OCI-LY7 (cell line): ENCODE results near the gene USP53. TPM values are rescaled to one million over a fixed set of nuclear protein-coding genes. Genes with fewer than 3 reads are reported as not detected.

Experiments
- BruUV-seq: library from RNA; stranded (reverse); fragments of 400-500 nt; replicated peaks from 2 replicates; lab custom pipeline; 2021; lab: Mats Ljungman, UMichigan
- CTCF ChIA-PET: fragments of 300-600 bp; sonication (Branson Sonifier 250); formaldehyde crosslinking; loops from one replicate; lab custom pipeline; 2022; ENCODE audit warnings: antibody characterized with exemption; ENCODE audit not compliant: unreplicated experiment; lab: Charles Lee
- POLR2A ChIA-PET: fragments of 300-600 bp; sonication (Branson Sonifier 250); formaldehyde crosslinking; loops from one replicate; lab custom pipeline; 2022; ENCODE audit warnings: antibody characterized with exemption; lab: Charles Lee
- DNase-seq: peaks from one replicate; pipeline ENCODE4 v3.0.0-alpha.2; 2015; ENCODE audit warnings: low spot score
- H2AFZ ChIP-seq: fragments of 200-600 bp; sonication (generic), shearing (Covaris generic); 2 replicates; pipeline ENCODE4 v1.6.1; 2014; ENCODE audit warnings: mild to moderate bottlenecking, antibody characterized with exemption, low read length, moderate library complexity
- H3K27ac ChIP-seq: fragments of 200-600 bp; sonication (generic); 2 replicates; pipeline ENCODE4 v1.5.1; 2014; ENCODE audit warnings: mixed run types, low read depth, mild to moderate bottlenecking, moderate library complexity, low read length, inconsistent platforms; ENCODE audit not compliant: poor library complexity, severe bottlenecking
- H3K36me3 ChIP-seq: fragments of 200-600 bp; sonication (generic); 2 replicates; pipeline ENCODE4 v1.6.1; 2014; ENCODE audit warnings: mild to moderate bottlenecking, antibody characterized with exemption, low read length, moderate library complexity, mixed read lengths; ENCODE audit not compliant: insufficient read depth
- H3K4me1 ChIP-seq: fragments of 200-600 bp; sonication (generic); 2 replicates; pipeline ENCODE4 v1.5.1; 2014; ENCODE audit warnings: mild to moderate bottlenecking, low read length; ENCODE audit not compliant: insufficient read depth, poor library complexity, severe bottlenecking
- H3K4me2 ChIP-seq: fragments of 200-600 bp; sonication (generic); 2 replicates; pipeline ENCODE4 v1.6.1; 2014; ENCODE audit warnings: mild to moderate bottlenecking, low read length
- H3K4me3 ChIP-seq: fragments of 200-600 bp; sonication (generic); 2 replicates; pipeline ENCODE4 v1.5.1; 2014; ENCODE audit warnings: mild to moderate bottlenecking, low read depth, low read length; ENCODE audit not compliant: poor library complexity, severe bottlenecking
- H3K79me2 ChIP-seq: fragments of 200-600 bp; sonication (generic); 2 replicates; pipeline ENCODE4 v1.6.1; 2016; ENCODE audit warnings: low read depth, mild to moderate bottlenecking, low read length, moderate library complexity, mixed read lengths; ENCODE audit not compliant: insufficient read depth
- H3K9me2 ChIP-seq: fragments of 200-600 bp; sonication (generic); 2 replicates; pipeline ENCODE4 v1.6.1; 2016; ENCODE audit warnings: mild to moderate bottlenecking, low read length, mixed read lengths; ENCODE audit not compliant: insufficient read depth
- H3K9me3 ChIP-seq: fragments of 200-600 bp; sonication (generic); 2 replicates; pipeline ENCODE4 v1.6.1; 2014; ENCODE audit warnings: mild to moderate bottlenecking, mixed run types, low read length, mixed read lengths
- H4K20me1 ChIP-seq: fragments of 200-600 bp; sonication (generic); 2 replicates; pipeline ENCODE4 v1.6.1; 2014; ENCODE audit warnings: mild to moderate bottlenecking, antibody characterized with exemption, low read length, moderate library complexity, mixed read lengths; ENCODE audit not compliant: insufficient read depth
- EZH2phosphoT487 ChIP-seq: fragments of 200-600 bp; sonication (generic); IDR thresholded peaks from 2 replicates; pipeline ENCODE4 v1.6.1; 2018; ENCODE audit warnings: low read depth, borderline replicate concordance, mild to moderate bottlenecking, mixed run types, antibody characterized with exemption, low read length, moderate library complexity, mixed read lengths
- intact Hi-C: fragments of 100-400 bp; cut with micrococcal nuclease; formaldehyde crosslinking; loops from one replicate; pipeline ENCODE4 v1.10.0; 2022; ENCODE audit not compliant: unreplicated experiment
- total RNA-seq, 2 experiments: library from RNA; depleted of rRNA in 1 of 2; stranded (reverse); fragments of >200 nt in 1 of 2; shearing (Covaris generic) in 1 of 2; gene quantifications; 2 replicates each; pipeline ENCODE4 v1.2.3, GENCODE V29; 2014 to 2022
- TF ChIP-seq, protein P1 (sequence below): fragments of 200-600 bp; sonication (generic); conservative IDR thresholded peaks from 2 replicates; pipeline ENCODE4 v1.5.1; 2014; ENCODE audit warnings: mild to moderate bottlenecking, antibody characterized with exemption, low read length, moderate library complexity, mixed read lengths

The USP53 gene
- total RNA-seq, 2 experiments from 2014 or later, result 4.9 to 9.2 TPM

DNA sequence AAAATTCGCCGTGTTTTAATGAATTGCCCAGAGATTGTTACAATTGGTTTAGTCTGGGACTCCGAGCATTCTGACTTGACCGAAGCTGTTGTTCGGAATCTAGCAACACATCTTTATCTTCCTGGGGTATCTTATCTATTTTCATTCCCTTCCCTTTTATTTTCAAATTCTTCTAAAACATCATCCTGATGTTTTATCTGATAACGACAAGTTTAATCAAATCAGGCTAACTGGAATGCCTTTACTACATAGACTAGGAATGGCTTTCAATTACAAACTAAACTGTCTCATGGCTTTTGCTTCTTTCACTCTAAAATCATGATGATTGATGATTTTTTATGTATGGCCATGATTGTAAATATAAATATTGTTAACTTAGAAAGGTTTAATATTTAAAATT, 48.0 kb downstream of the USP53 start:
- BruUV-seq, result no TSS peak
- no peaks in the 10 kb centered on the region for H3K4me1 ChIP-seq
- H3K9me2 ChIP-seq, result no peaks in the 10 kb centered on the region
- ChIA-PET CTCF (no interaction called here), POLR2A (no interaction called here)
- peaks cover 30% of the 10 kb centered on the region for H3K36me3 ChIP-seq
- H2AFZ ChIP-seq, result no peak overlapping the region
- H3K9me3 ChIP-seq, result no peaks in the 10 kb centered on the region
- no peak overlapping the region for H3K27ac ChIP-seq
- H3K4me3 ChIP-seq, result no peak overlapping the region
- no peak for DNase-seq
- H3K4me2 ChIP-seq, result no peak overlapping the region
- no peaks in the 10 kb centered on the region for H3K79me2 ChIP-seq
- intact Hi-C loops, result no loop called here
- TF ChIP-seq, protein P1, sequence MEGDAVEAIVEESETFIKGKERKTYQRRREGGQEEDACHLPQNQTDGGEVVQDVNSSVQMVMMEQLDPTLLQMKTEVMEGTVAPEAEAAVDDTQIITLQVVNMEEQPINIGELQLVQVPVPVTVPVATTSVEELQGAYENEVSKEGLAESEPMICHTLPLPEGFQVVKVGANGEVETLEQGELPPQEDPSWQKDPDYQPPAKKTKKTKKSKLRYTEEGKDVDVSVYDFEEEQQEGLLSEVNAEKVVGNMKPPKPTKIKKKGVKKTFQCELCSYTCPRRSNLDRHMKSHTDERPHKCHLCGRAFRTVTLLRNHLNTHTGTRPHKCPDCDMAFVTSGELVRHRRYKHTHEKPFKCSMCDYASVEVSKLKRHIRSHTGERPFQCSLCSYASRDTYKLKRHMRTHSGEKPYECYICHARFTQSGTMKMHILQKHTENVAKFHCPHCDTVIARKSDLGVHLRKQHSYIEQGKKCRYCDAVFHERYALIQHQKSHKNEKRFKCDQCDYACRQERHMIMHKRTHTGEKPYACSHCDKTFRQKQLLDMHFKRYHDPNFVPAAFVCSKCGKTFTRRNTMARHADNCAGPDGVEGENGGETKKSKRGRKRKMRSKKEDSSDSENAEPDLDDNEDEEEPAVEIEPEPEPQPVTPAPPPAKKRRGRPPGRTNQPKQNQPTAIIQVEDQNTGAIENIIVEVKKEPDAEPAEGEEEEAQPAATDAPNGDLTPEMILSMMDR, result no peak
- no peak for TF ChIP-seq EZH2phosphoT487
- no peaks in the 10 kb centered on the region for H4K20me1 ChIP-seq

DNA sequence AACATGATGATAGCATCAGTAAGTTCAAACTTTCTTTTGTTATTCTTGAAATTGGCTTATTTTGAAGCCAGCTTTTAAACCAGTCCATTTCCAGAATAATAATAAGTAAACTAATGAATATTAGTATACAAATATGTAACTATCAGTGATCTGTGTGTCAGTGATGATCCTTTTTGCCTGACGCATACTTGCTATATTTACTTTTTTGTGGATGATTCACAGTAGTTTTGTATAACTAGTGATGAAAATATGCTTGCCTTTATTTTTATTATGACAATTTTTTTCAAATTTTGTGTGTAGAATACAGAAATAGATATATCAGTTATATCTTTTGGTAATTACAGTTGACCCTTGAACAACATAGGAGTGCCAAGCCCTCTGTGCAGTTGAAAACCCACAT, 49.5 kb downstream of the USP53 start:
- Histone ChIP-seq H3K27ac (no peak overlapping the region), H3K79me2 (no peaks in the 10 kb centered on the region), H3K4me1 (no peaks in the 10 kb centered on the region), H3K9me2 (no peaks in the 10 kb centered on the region), H3K36me3 (peaks cover 16% of the 10 kb centered on the region), H4K20me1 (no peaks in the 10 kb centered on the region), H3K4me2 (no peak overlapping the region), H3K9me3 (no peaks in the 10 kb centered on the region), H3K4me3 (no peak overlapping the region), H2AFZ (no peak overlapping the region)
- intact Hi-C loops, result no loop called here
- no peak for TF ChIP-seq EZH2phosphoT487
- TF ChIP-seq, protein P1, result no peak
- POLR2A ChIA-PET, result no interaction called here
- DNase-seq, result no peak
- CTCF ChIA-PET, result no interaction called here
- no TSS peak for BruUV-seq

DNA sequence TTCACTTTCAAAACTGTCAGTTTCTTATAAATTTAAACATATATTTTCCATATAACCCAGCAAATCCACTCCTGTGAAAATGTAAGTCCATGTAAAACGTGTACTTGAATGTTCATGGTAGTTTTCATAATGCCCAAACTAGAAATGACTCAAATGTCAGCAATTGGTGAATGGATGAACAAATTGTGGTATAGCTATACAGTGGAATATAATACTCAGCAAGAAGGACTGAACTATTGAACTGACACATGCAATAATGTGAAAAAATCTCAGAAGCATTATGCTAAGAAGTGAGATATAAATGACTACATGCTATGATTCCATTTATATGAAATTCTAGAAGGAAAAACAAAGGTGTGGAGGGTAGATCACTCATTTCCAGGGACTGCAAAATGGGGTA, 52.2 kb downstream of the USP53 start:
- intact Hi-C loops, result no loop called here
- CTCF ChIA-PET, result no interaction called here
- Histone ChIP-seq H3K36me3 (peaks cover 9% of the 10 kb centered on the region), H3K79me2 (no peaks in the 10 kb centered on the region), H3K9me3 (no peaks in the 10 kb centered on the region), H3K4me2 (no peak overlapping the region), H3K9me2 (no peaks in the 10 kb centered on the region), H4K20me1 (no peaks in the 10 kb centered on the region), H2AFZ (no peak overlapping the region), H3K4me3 (no peak overlapping the region), H3K27ac (no peak overlapping the region), H3K4me1 (no peaks in the 10 kb centered on the region)
- TF ChIP-seq, protein P1, result no peak
- TF ChIP-seq EZH2phosphoT487, result no peak
- no peak for DNase-seq
- POLR2A ChIA-PET, result no interaction called here
- BruUV-seq, result no TSS peak
